ENCODE measurements around the gene MAT2B.
A peak's percentile ranks its signal among the peaks of the same experiment; 100 is the strongest.

MAT2B gene

GRCh38 chr5:163505368-163506094, at the start of gene MAT2B:
Gene MAT2B, plus strand, starts transcription at chr5:163505619. Its CDS starts 68 bp downstream, at chr5:163505687.
- peak; percentile 62 for TF ChIP-seq CTCF (IDR thresholded peaks at IDR 0.05; ENCODE audit: borderline replicate concordance, insufficient read depth, low read depth, low read length)
- H3K4me3 ChIP-seq (ENCODE audit: low read depth, low read length) = peak within 1 kb of the TSS; percentile 69

GRCh38 chr5:163456029-163456589, 49.3 kb upstream of the MAT2B start:
- no peak overlapping the region for H3K4me3 ChIP-seq (ENCODE audit: low read depth, low read length)
- no peak for TF ChIP-seq CTCF (IDR thresholded peaks at IDR 0.05; ENCODE audit: borderline replicate concordance, insufficient read depth, low read depth, low read length)

GRCh38 chr5:163456840-163457239, 48.6 kb upstream of the MAT2B start:
- no peak for TF ChIP-seq CTCF (IDR thresholded peaks at IDR 0.05; ENCODE audit: borderline replicate concordance, insufficient read depth, low read depth, low read length)
- no peak overlapping the region for H3K4me3 ChIP-seq (ENCODE audit: low read depth, low read length)

- peak overlapping the region; percentile 91 for H3K4me3 ChIP-seq (ENCODE audit: low read depth, low read length)
- no peak for TF ChIP-seq CTCF (IDR thresholded peaks at IDR 0.05; ENCODE audit: borderline replicate concordance, insufficient read depth, low read depth, low read length)
Observed at GRCh38 chr5:163458778-163459385, 46.5 kb upstream of the MAT2B start.

GRCh38 chr5:163459462-163459818, 46.0 kb upstream of the MAT2B start:
- TF ChIP-seq CTCF (IDR thresholded peaks at IDR 0.05; ENCODE audit: borderline replicate concordance, insufficient read depth, low read depth, low read length) = no peak
- H3K4me3 ChIP-seq (ENCODE audit: low read depth, low read length) = peak overlapping the region; percentile 91

GRCh38 chr5:163459819-163460561, 45.4 kb upstream of the MAT2B start, which contains the start of gene NUDCD2:
Gene NUDCD2, minus strand, starts transcription at chr5:163460102. Its CDS starts 52 bp downstream, at chr5:163460050.
- TF ChIP-seq CTCF (IDR thresholded peaks at IDR 0.05; ENCODE audit: borderline replicate concordance, insufficient read depth, low read depth, low read length) = peak; percentile 25; the same call in 1 of the 2 replicates
- H3K4me3 ChIP-seq (ENCODE audit: low read depth, low read length) = peak within 1 kb of the TSS; percentile 91
